Measurements from ENCODE around the gene SUSD1.

DNA sequence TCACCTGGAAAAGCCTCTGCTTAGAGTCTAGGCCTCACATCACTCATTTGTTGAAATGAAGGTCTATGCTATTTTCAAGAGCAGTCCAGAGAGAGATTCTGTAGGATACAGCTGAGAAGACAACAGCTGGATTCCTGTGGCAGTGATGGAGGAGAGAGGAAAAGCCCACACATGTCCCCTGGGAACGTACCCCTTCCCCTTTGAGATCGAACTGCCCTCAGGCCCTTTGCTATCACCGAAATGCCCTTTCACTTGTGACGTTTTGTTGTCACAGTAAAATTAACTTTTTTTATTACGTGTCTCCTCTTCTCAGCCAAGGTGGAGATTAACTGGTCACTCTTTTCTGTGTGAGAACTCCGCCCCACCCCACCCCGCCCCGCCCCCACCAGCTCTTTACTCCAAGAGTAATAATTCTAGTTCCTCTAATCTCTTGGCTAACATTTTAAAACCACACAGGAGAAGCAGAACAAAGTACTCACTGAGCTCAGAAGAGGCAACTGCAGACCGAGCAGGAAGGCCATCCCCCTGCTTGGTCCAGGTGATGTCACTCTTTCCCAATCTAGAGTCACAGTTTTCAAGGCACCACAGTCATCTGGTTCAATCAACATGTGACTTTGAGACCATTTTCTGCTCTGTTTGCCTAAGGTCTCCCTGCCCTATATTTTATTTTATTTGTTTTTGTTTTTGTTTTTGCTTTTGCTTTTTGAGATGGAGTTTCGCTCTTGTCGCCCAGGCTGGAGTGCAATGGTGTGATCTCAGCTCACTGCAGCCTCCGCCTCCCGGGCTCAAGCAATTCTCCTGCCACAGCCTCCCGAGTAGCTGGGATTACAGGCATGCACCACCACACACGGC is 105.6 kb downstream of the SUSD1 start:
- TF ChIP-seq CTCF (IDR thresholded peaks at IDR 0.05) (no peak), POLR2AphosphoS5 (IDR thresholded peaks at IDR 0.05) (peak in 1 of 3 donors; percentile 47), POLR2A (IDR thresholded peaks at IDR 0.05) (no peak), EP300 (IDR thresholded peaks at IDR 0.05; ENCODE audit: low read depth) (no peak)

Measured in transverse colon (tissue), 4 donors.